HCT116 (cell line): ENCODE measurements around the gene NKX6-2. TPM values are rescaled to one million over a fixed set of nuclear protein-coding genes. Genes with fewer than 3 reads are reported as not detected.

ENCODE experiments used
- ATAC-seq: fragments of 200-7000 bp; cut with Tn5 transposase; 2 replicates; pipeline ENCODE4 v1.9.1; 2020; ENCODE audit warnings: mild to moderate bottlenecking, moderate library complexity
- BruUV-seq: library from RNA; stranded (reverse); fragments of 400-500 nt; replicated peaks from 2 replicates; lab custom pipeline; 2021; lab: Mats Ljungman, UMichigan
- CTCF ChIA-PET: fragments of 300-600 bp; sonication (Branson Sonifier 250); formaldehyde crosslinking; loops from one replicate; lab custom pipeline; 2021; ENCODE audit warnings: antibody characterized with exemption; lab: Charles Lee
- POLR2A ChIA-PET: fragments of 300-600, 350-600 bp; sonication (Branson Sonifier 250); formaldehyde crosslinking; loops from one replicate; lab custom pipeline; 2021; ENCODE audit warnings: antibody characterized with exemption; lab: Charles Lee
- RAD21 ChIA-PET, 2 experiments: fragments of 300-600 bp; sonication (Branson Sonifier 250); formaldehyde crosslinking; loops; one replicate each; lab custom pipeline; 2023; ENCODE audit warnings: low total read pairs in 2 of 2; ENCODE audit not compliant: uncharacterized antibody in 2 of 2, unreplicated experiment in 2 of 2, low non-redundant PET in 1 of 2; lab: Charles Lee
- DNase-seq: peaks from one replicate; pipeline ENCODE4 v3.0.0-alpha.2; 2010; ENCODE audit warnings: low read depth, low spot score
- H2AFZ ChIP-seq: fragments of 200-600 bp; shearing (Covaris generic), sonication (generic); 2 replicates; pipeline ENCODE4 v1.6.1; 2017; ENCODE audit warnings: low read depth, mixed run types, mixed read lengths, antibody characterized with exemption, low read length; ENCODE audit not compliant: poor library complexity, severe bottlenecking
- H3K27ac ChIP-seq: 2 replicates; pipeline ENCODE4 v1.5.1; 2012; ENCODE audit warnings: low read depth, low read length
- H3K27me3 ChIP-seq: fragments of 200-600 bp; sonication (generic); 2 replicates; pipeline ENCODE4 v1.6.1; 2016; ENCODE audit warnings: mixed run types, low read length, mixed read lengths; ENCODE audit not compliant: insufficient read depth
- H3K36me3 ChIP-seq, 2 experiments: fragments of 200-500 bp in 1 of 2; fragments of 200-600 bp in 1 of 2; sonication (Bioruptor generic) in 1 of 2; sonication (generic) in 1 of 2; 2 replicates each; pipeline versions ENCODE4 v1.5.1 to v1.6.1; 2014 to 2016; ENCODE audit warnings: low read length in 2 of 2, inconsistent platforms in 1 of 2, mixed read lengths in 1 of 2, mixed run types in 1 of 2; ENCODE audit not compliant: insufficient read depth in 2 of 2, control insufficient read depth in 1 of 2
- H3K4me1 ChIP-seq, 2 experiments: fragments of 200-600 bp in 1 of 2; sonication (generic) in 1 of 2; 2 replicates each; pipeline versions ENCODE4 v1.5.1 to v1.6.1; 2012 to 2017; ENCODE audit warnings: low read length in 2 of 2, inconsistent platforms in 1 of 2, mild to moderate bottlenecking in 1 of 2, mixed read lengths in 1 of 2, mixed run types in 1 of 2, moderate library complexity in 1 of 2; ENCODE audit not compliant: insufficient read depth in 2 of 2, control insufficient read depth in 1 of 2
- H3K4me2 ChIP-seq: fragments of 200-600 bp; sonication (generic); 2 replicates; pipeline ENCODE4 v1.6.1; 2017; ENCODE audit warnings: mixed run types, low read length, mixed read lengths
- H3K4me3 ChIP-seq, 2 experiments: fragments of 200-600 bp in 1 of 2; sonication (generic) in 1 of 2; replicated peaks in 1 of 2; 2 replicates each; pipeline ENCODE4 v1.5.1; 2011 to 2016; ENCODE audit warnings: low read length in 2 of 2, control low read depth in 1 of 2, low read depth in 1 of 2, mild to moderate bottlenecking in 1 of 2, mixed read lengths in 1 of 2, mixed run types in 1 of 2
- H3K79me2 ChIP-seq: fragments of 200-600 bp; sonication (generic); 2 replicates; pipeline ENCODE4 v1.6.1; 2017; ENCODE audit warnings: mild to moderate bottlenecking, mixed run types, low read length, moderate library complexity, mixed read lengths; ENCODE audit not compliant: insufficient read depth
- H3K9ac ChIP-seq: fragments of 200-600 bp; sonication (generic); 2 replicates; pipeline ENCODE4 v1.6.1; 2016; ENCODE audit warnings: low read length, mixed read lengths
- H3K9me2 ChIP-seq: fragments of 200-600 bp; sonication (generic), shearing (Covaris generic); 2 replicates; pipeline ENCODE4 v1.6.1; 2017; ENCODE audit warnings: mixed run types, mild to moderate bottlenecking, moderate library complexity; ENCODE audit not compliant: insufficient read depth
- H3K9me3 ChIP-seq, 2 experiments: fragments of 200-500 bp in 1 of 2; fragments of 200-600 bp in 1 of 2; sonication (Bioruptor generic) in 1 of 2; sonication (generic) in 1 of 2; 2 replicates each; pipeline ENCODE4 v1.6.1; 2014 to 2017; ENCODE audit warnings: low read length in 2 of 2, mixed read lengths in 2 of 2, inconsistent platforms in 1 of 2, low read depth in 1 of 2, mild to moderate bottlenecking in 1 of 2, mixed run types in 1 of 2, moderate library complexity in 1 of 2; ENCODE audit not compliant: control insufficient read depth in 1 of 2, insufficient read depth in 1 of 2
- H4K20me1 ChIP-seq: fragments of 200-600 bp; sonication (generic), shearing (Covaris generic); 2 replicates; pipeline ENCODE4 v1.6.1; 2017; ENCODE audit warnings: mixed run types, mild to moderate bottlenecking, moderate library complexity; ENCODE audit not compliant: insufficient read depth
- ATF3 ChIP-seq: IDR thresholded peaks from 2 replicates; pipeline ENCODE4 v1.6.1; 2012
- CBX3 ChIP-seq: IDR thresholded peaks from 2 replicates; pipeline ENCODE4 v1.6.1; 2012; ENCODE audit warnings: low read depth
- EGR1 ChIP-seq: IDR thresholded peaks from 2 replicates; pipeline ENCODE4 v1.6.1; 2012; ENCODE audit warnings: low read depth
- ELF1 ChIP-seq: IDR thresholded peaks from 2 replicates; pipeline ENCODE4 v1.6.1; 2012; ENCODE audit warnings: low read depth, borderline replicate concordance
- EZH2 ChIP-seq: fragments of 200-600 bp; sonication (generic); IDR thresholded peaks from 2 replicates; pipeline ENCODE4 v1.6.1; 2017; ENCODE audit warnings: antibody characterized with exemption, mixed run types
- EZH2phosphoT487 ChIP-seq: fragments of 200-600 bp; IDR thresholded peaks from 2 replicates; pipeline ENCODE4 v1.6.1; 2018; ENCODE audit warnings: antibody characterized with exemption, borderline replicate concordance
- FOSL1 ChIP-seq: IDR thresholded peaks from 2 replicates; pipeline ENCODE4 v1.6.1; 2012; ENCODE audit warnings: low read depth
- JUND ChIP-seq: IDR thresholded peaks from 2 replicates; pipeline ENCODE4 v1.6.1; 2012
- POLR2A ChIP-seq: IDR thresholded peaks from 2 replicates; pipeline ENCODE4 v1.7.0; 2011; ENCODE audit warnings: borderline replicate concordance; ENCODE audit not compliant: insufficient read depth, insufficient read length; ENCODE audit errors: extremely low read depth
- POLR2AphosphoS5 ChIP-seq: IDR thresholded peaks from 2 replicates; pipeline ENCODE4 v1.6.1; 2011; ENCODE audit warnings: mild to moderate bottlenecking, low read depth, low read length, moderate library complexity
- REST ChIP-seq: IDR thresholded peaks from 2 replicates; pipeline ENCODE4 v1.6.1; 2012; ENCODE audit warnings: low read depth
- SIN3A ChIP-seq: IDR thresholded peaks from 2 replicates; pipeline ENCODE4 v1.6.1; 2012; ENCODE audit warnings: low read depth
- SP1 ChIP-seq: IDR thresholded peaks from 2 replicates; pipeline ENCODE4 v1.6.1; 2012; ENCODE audit warnings: low read depth
- TCF7L2 ChIP-seq: IDR thresholded peaks from 2 replicates; pipeline ENCODE4 v1.7.0; 2011; ENCODE audit warnings: borderline replicate concordance, inconsistent platforms; ENCODE audit not compliant: insufficient read depth, insufficient read length; ENCODE audit errors: extremely low read depth
- ZFX ChIP-seq: fragments of 450-650 bp; IDR thresholded peaks from 2 replicates; pipeline ENCODE4 v1.6.1; 2017
- intact Hi-C: fragments of 100-400 bp; cut with micrococcal nuclease; formaldehyde crosslinking; loops from 2 replicates; pipeline ENCODE4 v1.10.0; 2022
- total RNA-seq: library from RNA; stranded (reverse); gene quantifications from one replicate; pipeline ENCODE4 v1.2.1, GENCODE V29; 2021; ENCODE audit not compliant: unreplicated experiment
- TF ChIP-seq, protein P1 (sequence below): IDR thresholded peaks from 2 replicates; pipeline ENCODE4 v1.6.1; 2011; ENCODE audit warnings: mild to moderate bottlenecking, low read length, moderate library complexity; ENCODE audit not compliant: insufficient replicate concordance; ENCODE audit errors: extremely low read depth
- TF ChIP-seq, protein P2 (sequence below), 3 experiments: fragments of 200-600 bp in 1 of 3; sonication (generic) in 1 of 3; IDR thresholded peaks in 2 of 3; conservative IDR thresholded peaks in 1 of 3; 2 replicates each; pipeline ENCODE4 v1.5.1; 2012 to 2017; ENCODE audit warnings: low read depth in 2 of 3, low read length in 2 of 3, antibody characterized with exemption in 1 of 3, borderline replicate concordance in 1 of 3, control low read depth in 1 of 3, mild to moderate bottlenecking in 1 of 3, mixed read lengths in 1 of 3, mixed run types in 1 of 3, moderate library complexity in 1 of 3; ENCODE audit not compliant: insufficient read depth in 1 of 3

NKX6-2 gene
- total RNA-seq, 1 experiment from 2014 or later = not detected

GRCh38 chr10:132826524-132827422 is 40.8 kb upstream of the NKX6-2 start:
- ATAC-seq = no peak
- peaks cover 12% of the 10 kb centered on the region for H3K27me3 ChIP-seq
- intact Hi-C loops = no loop called here
- H3K9me2 ChIP-seq = no peaks in the 10 kb centered on the region
- no peaks in the 10 kb centered on the region for H3K4me1 ChIP-seq
- no peaks in the 10 kb centered on the region for H3K9me3 ChIP-seq
- no peak overlapping the region for H3K27ac ChIP-seq
- ChIA-PET CTCF (no interaction called here), POLR2A (no interaction called here), RAD21 (no interaction called here)
- H3K4me2 ChIP-seq = no peak overlapping the region
- BruUV-seq = no TSS peak
- TF ChIP-seq CBX3 (no peak), EZH2phosphoT487 (no peak), TCF7L2 (no peak), JUND (no peak), SP1 (no peak), EZH2 (no peak), ATF3 (no peak), POLR2AphosphoS5 (no peak), ELF1 (no peak), FOSL1 (no peak), REST (no peak), EGR1 (no peak), ZFX (no peak), POLR2A (no peak), SIN3A (no peak)
- TF ChIP-seq, protein P1, sequence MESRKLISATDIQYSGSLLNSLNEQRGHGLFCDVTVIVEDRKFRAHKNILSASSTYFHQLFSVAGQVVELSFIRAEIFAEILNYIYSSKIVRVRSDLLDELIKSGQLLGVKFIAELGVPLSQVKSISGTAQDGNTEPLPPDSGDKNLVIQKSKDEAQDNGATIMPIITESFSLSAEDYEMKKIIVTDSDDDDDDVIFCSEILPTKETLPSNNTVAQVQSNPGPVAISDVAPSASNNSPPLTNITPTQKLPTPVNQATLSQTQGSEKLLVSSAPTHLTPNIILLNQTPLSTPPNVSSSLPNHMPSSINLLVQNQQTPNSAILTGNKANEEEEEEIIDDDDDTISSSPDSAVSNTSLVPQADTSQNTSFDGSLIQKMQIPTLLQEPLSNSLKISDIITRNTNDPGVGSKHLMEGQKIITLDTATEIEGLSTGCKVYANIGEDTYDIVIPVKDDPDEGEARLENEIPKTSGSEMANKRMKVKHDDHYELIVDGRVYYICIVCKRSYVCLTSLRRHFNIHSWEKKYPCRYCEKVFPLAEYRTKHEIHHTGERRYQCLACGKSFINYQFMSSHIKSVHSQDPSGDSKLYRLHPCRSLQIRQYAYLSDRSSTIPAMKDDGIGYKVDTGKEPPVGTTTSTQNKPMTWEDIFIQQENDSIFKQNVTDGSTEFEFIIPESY = no peak
- TF ChIP-seq, protein P2, sequence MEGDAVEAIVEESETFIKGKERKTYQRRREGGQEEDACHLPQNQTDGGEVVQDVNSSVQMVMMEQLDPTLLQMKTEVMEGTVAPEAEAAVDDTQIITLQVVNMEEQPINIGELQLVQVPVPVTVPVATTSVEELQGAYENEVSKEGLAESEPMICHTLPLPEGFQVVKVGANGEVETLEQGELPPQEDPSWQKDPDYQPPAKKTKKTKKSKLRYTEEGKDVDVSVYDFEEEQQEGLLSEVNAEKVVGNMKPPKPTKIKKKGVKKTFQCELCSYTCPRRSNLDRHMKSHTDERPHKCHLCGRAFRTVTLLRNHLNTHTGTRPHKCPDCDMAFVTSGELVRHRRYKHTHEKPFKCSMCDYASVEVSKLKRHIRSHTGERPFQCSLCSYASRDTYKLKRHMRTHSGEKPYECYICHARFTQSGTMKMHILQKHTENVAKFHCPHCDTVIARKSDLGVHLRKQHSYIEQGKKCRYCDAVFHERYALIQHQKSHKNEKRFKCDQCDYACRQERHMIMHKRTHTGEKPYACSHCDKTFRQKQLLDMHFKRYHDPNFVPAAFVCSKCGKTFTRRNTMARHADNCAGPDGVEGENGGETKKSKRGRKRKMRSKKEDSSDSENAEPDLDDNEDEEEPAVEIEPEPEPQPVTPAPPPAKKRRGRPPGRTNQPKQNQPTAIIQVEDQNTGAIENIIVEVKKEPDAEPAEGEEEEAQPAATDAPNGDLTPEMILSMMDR (IDR thresholded peaks at IDR 0.05 in 2 of 3, conservative IDR thresholded peaks at IDR 0.05 in 1 of 3; ENCODE audit: borderline replicate concordance in 1 of 3, insufficient read depth in 1 of 3, low read depth in 2 of 3, low read length in 2 of 3) = no peak
- H3K4me3 ChIP-seq = no peak overlapping the region
- no peaks in the 10 kb centered on the region for H3K36me3 ChIP-seq
- no peak for DNase-seq
- no peak overlapping the region for H3K9ac ChIP-seq
- H2AFZ ChIP-seq = no peak overlapping the region
- H4K20me1 ChIP-seq = no peaks in the 10 kb centered on the region
- no peaks in the 10 kb centered on the region for H3K79me2 ChIP-seq
